ENCODE data around the gene IL1RAP.

Gene IL1RAP

GRCh38 chr3:190522621-190523222, 8.8 kb downstream of the IL1RAP start:
- no peak for DNase-seq
- Histone ChIP-seq H3K27ac (no peak overlapping the region), H3K9me3 (ENCODE audit: severe bottlenecking) (no peaks in the 10 kb centered on the region), H3K4me3 (ENCODE audit: low read depth, low read length) (no peak overlapping the region), H3K27me3 (ENCODE audit: insufficient read depth, low read depth, severe bottlenecking) (no peaks in the 10 kb centered on the region), H3K36me3 (no peaks in the 10 kb centered on the region)
- no peak for TF ChIP-seq CTCF (IDR thresholded peaks at IDR 0.05; ENCODE audit: low read depth, low read length)

GRCh38 chr3:190524942-190525341, 11.1 kb downstream of the IL1RAP start:
- Histone ChIP-seq H3K36me3 (no peaks in the 10 kb centered on the region), H3K27ac (no peak overlapping the region), H3K4me3 (ENCODE audit: low read depth, low read length) (no peak overlapping the region), H3K27me3 (ENCODE audit: insufficient read depth, low read depth, severe bottlenecking) (no peaks in the 10 kb centered on the region), H3K9me3 (ENCODE audit: severe bottlenecking) (no peaks in the 10 kb centered on the region)
- no peak for TF ChIP-seq CTCF (IDR thresholded peaks at IDR 0.05; ENCODE audit: low read depth, low read length)
- no peak for DNase-seq

GRCh38 chr3:190525634-190526033, 11.7 kb downstream of the IL1RAP start:
- no peaks in the 10 kb centered on the region for H3K27me3 ChIP-seq (ENCODE audit: insufficient read depth, low read depth, severe bottlenecking)
- no peak overlapping the region for H3K27ac ChIP-seq
- TF ChIP-seq CTCF (IDR thresholded peaks at IDR 0.05; ENCODE audit: low read depth, low read length) = no peak
- no peaks in the 10 kb centered on the region for H3K9me3 ChIP-seq (ENCODE audit: severe bottlenecking)
- H3K4me3 ChIP-seq (ENCODE audit: low read depth, low read length) = no peak overlapping the region
- no peak for DNase-seq
- H3K36me3 ChIP-seq = no peaks in the 10 kb centered on the region

DNA sequence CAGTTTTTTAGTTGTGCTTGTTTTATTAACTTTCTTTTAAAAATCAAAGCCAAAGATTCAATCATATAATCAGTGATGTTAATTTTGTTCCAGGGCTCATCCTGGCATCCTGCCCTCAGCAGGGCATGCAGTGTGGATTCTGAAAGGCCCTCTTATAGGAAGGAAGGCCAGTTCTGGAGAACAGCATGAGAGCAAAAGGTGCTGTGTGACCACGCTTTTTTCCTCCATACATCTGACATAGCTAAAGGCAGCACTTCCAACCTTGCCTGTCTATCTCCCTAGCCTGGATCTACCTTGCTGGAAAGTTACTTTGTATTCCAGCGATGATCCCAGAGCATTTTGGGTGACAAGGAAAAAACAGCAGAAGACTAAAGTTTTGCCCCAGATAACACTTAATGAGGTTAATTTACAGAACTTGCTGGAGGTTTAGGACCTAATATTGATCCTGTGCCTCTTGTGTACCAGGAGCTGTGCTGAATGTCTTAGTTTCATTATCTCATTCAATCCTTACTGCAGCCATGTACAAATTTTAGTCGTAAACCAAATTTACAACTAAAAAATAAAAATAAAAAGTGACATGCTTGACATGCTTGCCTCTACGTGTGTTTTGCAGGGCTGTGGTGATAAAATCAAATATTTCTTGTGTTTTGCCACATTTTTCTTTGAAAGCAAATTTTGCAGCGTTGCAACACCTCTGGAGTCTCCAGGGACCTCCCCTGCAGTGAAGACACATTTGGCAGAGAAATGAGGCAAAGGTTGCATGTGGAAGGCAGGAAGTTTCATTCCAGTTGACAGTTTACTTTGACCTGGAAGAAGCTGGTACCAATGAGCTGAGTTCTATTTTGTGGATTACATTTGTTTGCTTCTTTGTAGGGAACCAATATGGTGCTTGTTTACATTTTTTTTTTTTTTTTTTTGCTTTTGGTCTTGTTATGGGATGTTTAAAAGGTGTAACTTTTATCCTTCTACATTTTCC, 13.2 kb downstream of the IL1RAP start:
- Histone ChIP-seq H3K9me3 (ENCODE audit: severe bottlenecking) (no peaks in the 10 kb centered on the region), H3K27me3 (ENCODE audit: insufficient read depth, low read depth, severe bottlenecking) (no peaks in the 10 kb centered on the region), H3K27ac (no peak overlapping the region), H3K36me3 (no peaks in the 10 kb centered on the region), H3K4me3 (ENCODE audit: low read depth, low read length) (no peak overlapping the region)
- no peak for TF ChIP-seq CTCF (IDR thresholded peaks at IDR 0.05; ENCODE audit: low read depth, low read length)
- DNase-seq = no peak

GRCh38 chr3:190528706-190529105, 14.8 kb downstream of the IL1RAP start:
- TF ChIP-seq CTCF (IDR thresholded peaks at IDR 0.05; ENCODE audit: low read depth, low read length) = no peak

More at GRCh38 chr3:190528706-190529105, 14.8 kb downstream of the IL1RAP start:
- H3K9me3 ChIP-seq (ENCODE audit: severe bottlenecking) = no peaks in the 10 kb centered on the region
- no peak for DNase-seq
- no peak overlapping the region for H3K27ac ChIP-seq
- no peaks in the 10 kb centered on the region for H3K36me3 ChIP-seq
- H3K27me3 ChIP-seq (ENCODE audit: insufficient read depth, low read depth, severe bottlenecking) = no peaks in the 10 kb centered on the region
- no peak overlapping the region for H3K4me3 ChIP-seq (ENCODE audit: low read depth, low read length)
